Psoas muscle (tissue), 8 donors: ENCODE measurements around the gene ZNF473. TPM values are rescaled to one million over a fixed set of nuclear protein-coding genes. Genes with fewer than 3 reads are reported as not detected.
"Not testable (repeated sequence)": the region's sequence is repeated elsewhere in the genome, so short reads cannot be mapped to it uniquely, and the experiment has no call there.

ENCODE experiments used
- ATAC-seq, 4 donors: fragments of 200-7000 bp; cut with Tn5 transposase; one replicate each; pipeline ENCODE4 v1.9.1; 2020; ENCODE audit warnings: moderate library complexity in 3 of 4, mild to moderate bottlenecking in 2 of 4
- DNase-seq, 2 donors: peaks; one replicate each; pipeline ENCODE4 v3.0.0-alpha.2; 2020
- H3K27ac ChIP-seq: fragments of 200-600 bp; one replicate; pipeline ENCODE4 v1.8.0; 2022
- H3K27me3 ChIP-seq, 3 donors: fragments of 200-600 bp in 1 of 3; one replicate each; pipeline versions ENCODE4 v1.6.1 to v1.8.0; 2013 to 2022; ENCODE audit warnings: low read length in 2 of 3, mild to moderate bottlenecking in 2 of 3, moderate library complexity in 1 of 3; ENCODE audit not compliant: insufficient read depth in 3 of 3
- H3K36me3 ChIP-seq, 2 donors: fragments of 200-600 bp in 1 of 2; one replicate each; pipeline versions ENCODE4 v1.6.1 to v1.8.0; 2013 to 2022; ENCODE audit warnings: low read depth in 1 of 2, mild to moderate bottlenecking in 1 of 2, moderate library complexity in 1 of 2; ENCODE audit not compliant: insufficient read depth in 1 of 2
- H3K4me1 ChIP-seq: fragments of 200-600 bp; one replicate; pipeline ENCODE4 v1.8.0; 2022
- H3K4me3 ChIP-seq: fragments of 200-600 bp; one replicate; pipeline ENCODE4 v1.8.0; 2022; ENCODE audit warnings: mild to moderate bottlenecking
- H3K9me3 ChIP-seq: fragments of 200-600 bp; one replicate; pipeline ENCODE4 v1.8.0; 2022
- WGBS, 3 donors: extraction: QIAGEN DNeasy Blood & Tissue Kit; methylation state at CpG; one replicate each; pipeline versions ENCODE4 v1.1.6 to v1.1.7; 2013; 5-methylcytosine and 5-hydroxymethylcytosine counted together
- intact Hi-C, 2 donors: fragments of 100-400 bp; cut with DNase I; formaldehyde crosslinking; loops; one replicate each; pipeline versions ENCODE4 v1.11.0 to v1.14.2; 2022
- polyA plus RNA-seq, 3 donors: library from polyadenylated mRNA; stranded (reverse); fragments of 200-250 nt; gene quantifications; one replicate each; pipeline ENCODE4 v1.2.3, GENCODE V29; 2013
- total RNA-seq, 4 donors: library from RNA; stranded (reverse); fragmentation: NEBNext Ultra II Directional in 2 of 4; extraction: Animal tissue kit (Norgen Biotek cat#: 25700) in 2 of 4; gene quantifications; one replicate each; pipeline versions ENCODE4 v1.2.1 to v1.2.4, GENCODE V29; 2021 to 2023
- TF ChIP-seq, protein P1 (sequence below): fragments of 200-600 bp; IDR thresholded peaks from one replicate; pipeline ENCODE4 v1.8.0; 2022; ENCODE audit warnings: antibody characterized with exemption
- donor health status: healthy with polysubstance abuse.
- donor health status: DM: no; HTN: no; CAD: no; lungs with moderate emphysema.
- donor health status: Bipolar disorder and iron deficiency.
- donor health status: healthy.
- donor health status: DM: yes; HTN: yes; CAD: no.
- donor health status: DM: no; HTN: no; CAD: no.
- donor health status: DM: no; HTN: no; CAD: no.
- donor health status: DM: yes; HTN: yes; CAD: no.

ZNF473 gene
- total and polyA plus RNA-seq, 7 donors, result 3.9 to 8.9 (median 5.7) TPM

DNA sequence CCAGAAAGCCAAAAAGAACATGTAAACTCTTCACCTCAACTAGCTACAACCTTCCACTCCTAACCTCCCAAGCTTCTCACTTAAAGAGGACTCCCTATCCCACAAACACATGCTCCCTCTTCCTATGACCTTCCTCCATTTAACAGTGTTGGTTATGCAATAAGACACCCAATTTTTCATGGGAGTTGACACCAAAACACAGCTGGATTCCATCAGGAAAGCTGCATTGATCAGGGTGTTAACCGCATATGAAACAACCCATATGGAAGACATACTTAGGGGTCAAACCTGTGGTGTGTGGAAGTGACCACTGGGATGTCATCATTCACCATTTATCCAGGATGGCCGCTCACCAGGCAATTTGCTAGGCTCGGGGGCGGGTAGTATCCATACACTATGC is 21.9 kb downstream of the ZNF473 start:
- Histone ChIP-seq H3K36me3 (peaks cover 56 to 57% of the 10 kb centered on the region in 2 donors), H3K4me1 (no peaks in the 10 kb centered on the region), H3K9me3 (peaks cover 53% of the 10 kb centered on the region), H3K27me3 (peaks cover 0 to 6% (median 0%) of the 10 kb centered on the region in 3 donors), H3K4me3 (no peak overlapping the region), H3K27ac (no peak overlapping the region)
- ATAC-seq (no peak), DNase-seq (no peak)
- 93 to 96% (median 95%) methylated on average over 4 of the region's 4 CpGs for WGBS, 3 donors
- TF ChIP-seq, protein P1, sequence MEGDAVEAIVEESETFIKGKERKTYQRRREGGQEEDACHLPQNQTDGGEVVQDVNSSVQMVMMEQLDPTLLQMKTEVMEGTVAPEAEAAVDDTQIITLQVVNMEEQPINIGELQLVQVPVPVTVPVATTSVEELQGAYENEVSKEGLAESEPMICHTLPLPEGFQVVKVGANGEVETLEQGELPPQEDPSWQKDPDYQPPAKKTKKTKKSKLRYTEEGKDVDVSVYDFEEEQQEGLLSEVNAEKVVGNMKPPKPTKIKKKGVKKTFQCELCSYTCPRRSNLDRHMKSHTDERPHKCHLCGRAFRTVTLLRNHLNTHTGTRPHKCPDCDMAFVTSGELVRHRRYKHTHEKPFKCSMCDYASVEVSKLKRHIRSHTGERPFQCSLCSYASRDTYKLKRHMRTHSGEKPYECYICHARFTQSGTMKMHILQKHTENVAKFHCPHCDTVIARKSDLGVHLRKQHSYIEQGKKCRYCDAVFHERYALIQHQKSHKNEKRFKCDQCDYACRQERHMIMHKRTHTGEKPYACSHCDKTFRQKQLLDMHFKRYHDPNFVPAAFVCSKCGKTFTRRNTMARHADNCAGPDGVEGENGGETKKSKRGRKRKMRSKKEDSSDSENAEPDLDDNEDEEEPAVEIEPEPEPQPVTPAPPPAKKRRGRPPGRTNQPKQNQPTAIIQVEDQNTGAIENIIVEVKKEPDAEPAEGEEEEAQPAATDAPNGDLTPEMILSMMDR, result no peak
- intact Hi-C loops, result no loop called here

DNA sequence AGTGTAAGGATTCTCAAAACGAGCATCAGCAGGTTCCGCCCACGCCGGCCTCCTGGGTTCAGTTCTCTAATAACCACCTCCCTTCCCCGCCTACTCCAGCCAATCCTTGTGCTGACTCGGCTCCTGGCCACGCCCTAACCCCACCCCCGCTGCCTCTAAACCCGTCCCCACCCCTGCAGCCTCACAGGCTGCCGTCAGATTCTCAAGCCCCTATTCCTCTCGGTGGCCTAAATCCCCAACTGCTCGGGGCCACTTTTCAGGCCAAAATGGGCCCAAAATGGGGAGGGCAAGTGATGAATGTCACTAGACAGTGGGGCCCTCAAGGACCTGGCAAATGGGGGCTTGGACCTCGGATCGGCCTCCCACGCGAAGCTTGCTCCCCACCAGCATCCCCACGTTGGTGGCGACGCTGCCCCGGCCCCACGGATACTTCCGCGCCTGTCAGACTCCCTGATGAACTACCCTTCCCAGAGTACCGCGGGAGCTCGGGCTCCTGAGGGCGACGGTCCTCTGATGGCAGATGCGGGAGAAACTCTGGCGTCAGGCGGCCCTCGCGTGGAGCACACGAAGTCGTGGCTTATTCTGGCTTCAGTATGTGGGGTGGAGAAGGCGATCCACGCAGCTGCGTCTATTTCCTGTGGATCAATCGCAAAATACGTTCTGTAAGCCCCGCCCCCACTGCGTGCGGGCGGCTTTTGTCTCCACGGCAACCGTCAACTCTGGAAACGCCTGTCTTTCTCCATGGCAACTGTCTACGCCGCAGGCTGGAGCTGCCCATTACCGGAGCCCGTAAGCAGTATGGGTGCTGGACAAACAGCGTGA is 24.8 kb downstream of the ZNF473 start:
- TF ChIP-seq, protein P1, result no peak
- H3K27ac ChIP-seq, result no peak overlapping the region
- WGBS, 3 donors, result 1 to 2% (median 2%) methylated on average over 52 of the region's 52 CpGs
- H3K4me3 ChIP-seq, result peak overlapping the region; percentile 47
- H3K36me3 ChIP-seq, result peaks cover 27 to 30% of the 10 kb centered on the region in 2 donors
- intact Hi-C loops, result no loop called here
- H3K4me1 ChIP-seq, result no peaks in the 10 kb centered on the region
- peaks cover 40% of the 10 kb centered on the region for H3K9me3 ChIP-seq
- DNase-seq (peak; percentile 82 to 84), ATAC-seq (peak in 3 of 4 donors; percentile 53 to 73 (median 70))
- H3K27me3 ChIP-seq, result peaks cover 0 to 6% (median 0%) of the 10 kb centered on the region in 3 donors

GRCh38 chr19:50051228-50051895 is 25.6 kb downstream of the ZNF473 start:
- WGBS, 3 donors, result 41 to 47% (median 41%) methylated on average over 16 of the region's 16 CpGs
- intact Hi-C loops, H3K27ac ChIP-seq, H3K4me1 ChIP-seq, H3K27me3 ChIP-seq, DNase-seq, ATAC-seq: not testable (repeated sequence)
- peaks cover 33% of the 10 kb centered on the region for H3K9me3 ChIP-seq
- H3K4me3 ChIP-seq, result peak overlapping the region; percentile 47
- H3K36me3 ChIP-seq, result peaks cover 20 to 22% of the 10 kb centered on the region in 2 donors

GRCh38 chr19:50051964-50052363 is 26.2 kb downstream of the ZNF473 start:
- Histone ChIP-seq H3K27ac (no peak overlapping the region), H3K4me3 (no peak overlapping the region), H3K36me3 (peaks cover 14 to 17% of the 10 kb centered on the region in 2 donors), H3K4me1 (no peaks in the 10 kb centered on the region), H3K27me3 (peaks cover 0 to 6% (median 0%) of the 10 kb centered on the region in 3 donors), H3K9me3 (peaks cover 27% of the 10 kb centered on the region)
- DNase-seq, result no peak
- WGBS, 3 donors, result 70 to 83% (median 82%) methylated on average over 8 of the region's 8 CpGs
- intact Hi-C loops, result no loop called here
- ATAC-seq, result no peak
- TF ChIP-seq, protein P1, result no peak

DNA sequence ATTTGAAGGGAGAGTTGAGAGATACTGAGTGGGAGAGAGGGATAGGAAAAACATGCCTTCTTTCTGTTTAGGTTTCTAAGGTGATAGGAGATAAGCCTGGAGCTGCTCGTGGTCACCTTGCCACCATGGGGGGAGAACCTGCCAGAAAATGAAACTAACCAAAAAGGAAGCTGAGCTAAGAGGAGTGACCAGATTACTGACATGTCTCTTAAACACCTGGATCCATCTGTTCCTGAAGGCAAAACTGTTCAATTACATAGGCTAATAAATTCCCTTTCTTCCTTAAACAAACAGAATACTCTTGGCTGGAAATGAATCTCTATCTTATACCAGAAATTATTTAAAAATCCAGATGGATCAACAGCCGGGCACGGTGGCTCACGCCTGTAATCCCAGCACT is 27.3 kb downstream of the ZNF473 start:
- H3K36me3 ChIP-seq, result peaks cover 2 to 7% of the 10 kb centered on the region in 2 donors
- 74 to 84% (median 81%) methylated on average over 4 of the region's 4 CpGs for WGBS, 3 donors

More for the DNA sequence above, 27.3 kb downstream of the ZNF473 start:
- intact Hi-C loops, result no loop called here
- Histone ChIP-seq H3K27me3 (peaks cover 0 to 6% (median 0%) of the 10 kb centered on the region in 3 donors), H3K9me3 (peaks cover 23% of the 10 kb centered on the region), H3K4me1 (no peaks in the 10 kb centered on the region), H3K4me3 (no peak overlapping the region), H3K27ac (no peak overlapping the region)
- ATAC-seq (no peak), DNase-seq (no peak)
- TF ChIP-seq, protein P1, result no peak
